ENCODE data around the gene LILRB3.
"Not testable (repeated sequence)": the region's sequence is repeated elsewhere in the genome, so short reads cannot be mapped to it uniquely, and the experiment has no call there.

GRCh38 chr19:54271587-54271986 is 48.8 kb upstream of the LILRB3 start:
- not testable (repeated sequence) for TF ChIP-seq POLR2A, CTCF, EP300, POLR2AphosphoS5 (IDR thresholded peaks at IDR 0.05)

Measured in suprapubic skin (tissue), 4 donors.